Neural crest cell (in vitro differentiated cells): ENCODE measurements around the gene DEGS1. TPM values are rescaled to one million over a fixed set of nuclear protein-coding genes. Genes with fewer than 3 reads are reported as not detected.
A peak's percentile ranks its signal among the peaks of the same experiment; 100 is the strongest.

Source experiments
- DNase-seq: peaks from one replicate; pipeline ENCODE4 v3.0.0; 2021; ENCODE audit warnings: low read depth, mixed read lengths, low spot score
- H3K27ac Mint-ChIP-seq: one replicate; pipeline ENCODE4 v1.8.0; 2021; ENCODE audit warnings: mild to moderate bottlenecking, mixed read lengths; ENCODE audit not compliant: unreplicated experiment
- H3K27me3 Mint-ChIP-seq: 2 replicates; pipeline ENCODE4 v1.8.0; 2021; ENCODE audit warnings: low read depth, mild to moderate bottlenecking, mixed read lengths
- H3K36me3 Mint-ChIP-seq: 2 replicates; pipeline ENCODE4 v1.8.0; 2021; ENCODE audit warnings: low read depth, mild to moderate bottlenecking, mixed read lengths
- H3K4me1 Mint-ChIP-seq: 2 replicates; pipeline ENCODE4 v1.8.0; 2021; ENCODE audit warnings: mixed read lengths
- H3K4me3 Mint-ChIP-seq: one replicate; pipeline ENCODE4 v1.8.0; 2021; ENCODE audit warnings: mild to moderate bottlenecking, mixed read lengths
- H3K9me3 Mint-ChIP-seq: 2 replicates; pipeline ENCODE4 v1.8.0; 2021; ENCODE audit warnings: mixed read lengths
- long read RNA-seq: library from polyadenylated mRNA; unstranded; transcript quantifications from one replicate; pipeline ENCODE4 v2.0.0, GENCODE V29; 2020
- total RNA-seq: library from RNA; stranded (reverse); gene quantifications from 2 replicates; pipeline ENCODE4 v1.2.1, GENCODE V29; 2021
- TF ChIP-seq, protein P1 (sequence below): fragments of 200-600 bp; sonication (generic); conservative IDR thresholded peaks from 2 replicates; pipeline ENCODE4 v1.5.0; 2021; ENCODE audit warnings: antibody characterized with exemption, mild to moderate bottlenecking

The DEGS1 gene
- 40.5 TPM in 2 replicates for total RNA-seq
- long read RNA-seq, transcript DEGS1-201 (3 exons, 2,101 nt): major isoform, 72 of 93 reads
- long read RNA-seq, partial matches to known transcripts: 4 of 93 reads
- long read RNA-seq, other reads (novel, unspliced or antisense): 15 of 93 reads

DNA sequence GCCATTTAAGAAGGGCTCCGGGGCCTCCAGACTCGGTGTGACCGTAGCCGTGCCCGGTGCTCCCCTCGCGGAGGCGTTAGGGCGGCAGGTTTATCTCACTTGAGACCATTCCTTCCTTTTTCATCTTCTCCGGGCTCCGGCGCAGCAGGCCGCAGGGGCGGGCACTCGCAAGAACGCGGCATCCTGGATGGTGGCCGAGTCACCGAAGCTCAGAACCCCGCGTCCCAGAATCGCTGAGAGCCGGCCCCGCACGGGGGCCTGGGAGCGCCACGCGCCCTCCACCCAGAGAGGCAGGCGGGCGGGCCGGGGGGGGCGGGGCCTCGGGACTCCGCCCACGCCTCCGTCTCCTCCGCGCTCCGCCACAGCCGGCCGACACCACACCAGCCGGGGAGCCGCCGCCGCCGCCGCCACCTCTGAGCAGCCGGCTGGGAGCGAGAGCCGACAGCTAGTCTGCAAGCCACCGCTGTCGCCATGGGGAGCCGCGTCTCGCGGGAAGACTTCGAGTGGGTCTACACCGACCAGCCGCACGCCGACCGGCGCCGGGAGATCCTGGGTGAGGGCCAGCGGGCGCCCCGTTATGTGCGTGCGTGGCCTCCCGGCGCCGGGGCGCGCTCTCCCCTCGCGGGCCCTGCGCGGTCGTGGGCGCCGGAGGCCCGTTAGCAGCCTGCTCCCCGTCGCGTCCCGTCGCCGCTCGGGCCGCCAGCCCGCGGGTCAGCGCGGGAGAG lies at the start of gene DEGS1:
TSS of gene DEGS1 (plus strand) at position 375 of the 725 bp plus-strand sequence. CDS start at position 472, 97 bp downstream.
- Mint-ChIP-seq H3K27ac (peak within 1 kb of the TSS; percentile 96), H3K36me3 (peaks cover 10% of the 10 kb centered on the region), H3K4me3 (peak within 1 kb of the TSS; percentile 96), H3K4me1 (peaks cover 28% of the 10 kb centered on the region), H3K9me3 (no peaks in the 10 kb centered on the region), H3K27me3 (no peaks in the 10 kb centered on the region)
- TF ChIP-seq, protein P1, sequence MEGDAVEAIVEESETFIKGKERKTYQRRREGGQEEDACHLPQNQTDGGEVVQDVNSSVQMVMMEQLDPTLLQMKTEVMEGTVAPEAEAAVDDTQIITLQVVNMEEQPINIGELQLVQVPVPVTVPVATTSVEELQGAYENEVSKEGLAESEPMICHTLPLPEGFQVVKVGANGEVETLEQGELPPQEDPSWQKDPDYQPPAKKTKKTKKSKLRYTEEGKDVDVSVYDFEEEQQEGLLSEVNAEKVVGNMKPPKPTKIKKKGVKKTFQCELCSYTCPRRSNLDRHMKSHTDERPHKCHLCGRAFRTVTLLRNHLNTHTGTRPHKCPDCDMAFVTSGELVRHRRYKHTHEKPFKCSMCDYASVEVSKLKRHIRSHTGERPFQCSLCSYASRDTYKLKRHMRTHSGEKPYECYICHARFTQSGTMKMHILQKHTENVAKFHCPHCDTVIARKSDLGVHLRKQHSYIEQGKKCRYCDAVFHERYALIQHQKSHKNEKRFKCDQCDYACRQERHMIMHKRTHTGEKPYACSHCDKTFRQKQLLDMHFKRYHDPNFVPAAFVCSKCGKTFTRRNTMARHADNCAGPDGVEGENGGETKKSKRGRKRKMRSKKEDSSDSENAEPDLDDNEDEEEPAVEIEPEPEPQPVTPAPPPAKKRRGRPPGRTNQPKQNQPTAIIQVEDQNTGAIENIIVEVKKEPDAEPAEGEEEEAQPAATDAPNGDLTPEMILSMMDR: no peak
- DNase-seq: peak; percentile 71

DNA sequence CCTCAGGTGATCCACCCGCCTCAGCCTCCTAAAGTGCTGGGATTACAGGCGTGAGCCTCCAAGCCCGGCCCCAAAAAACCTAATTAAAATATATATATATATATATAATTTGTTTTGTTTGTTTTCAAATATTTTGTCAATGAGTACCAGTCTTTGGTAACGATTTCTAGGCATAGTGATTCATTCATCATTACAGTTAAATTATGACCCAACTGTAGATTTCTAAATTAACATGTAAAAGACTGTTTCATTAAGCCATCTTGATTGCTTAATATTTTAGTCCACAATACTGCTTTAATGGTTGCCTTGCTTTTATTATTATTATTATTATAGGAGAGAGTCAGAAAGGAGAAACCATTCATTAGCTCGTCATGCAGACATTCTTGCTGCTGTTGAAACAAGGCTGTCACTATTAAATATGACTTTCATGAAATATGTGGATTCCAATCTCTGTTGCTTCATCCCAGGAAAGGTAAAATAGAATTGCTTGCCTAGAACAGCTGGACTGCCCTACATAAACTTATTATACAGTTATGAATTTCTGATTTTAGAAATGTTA lies 49.2 kb upstream of the DEGS1 start:
- no peaks in the 10 kb centered on the region for H3K27me3 Mint-ChIP-seq
- H3K27ac Mint-ChIP-seq: no peak overlapping the region
- TF ChIP-seq, protein P1: no peak
- H3K9me3 Mint-ChIP-seq: peaks cover 9% of the 10 kb centered on the region
- H3K4me3 Mint-ChIP-seq: no peak overlapping the region
- DNase-seq: no peak
- no peaks in the 10 kb centered on the region for H3K4me1 Mint-ChIP-seq
- peaks cover 32% of the 10 kb centered on the region for H3K36me3 Mint-ChIP-seq

DNA sequence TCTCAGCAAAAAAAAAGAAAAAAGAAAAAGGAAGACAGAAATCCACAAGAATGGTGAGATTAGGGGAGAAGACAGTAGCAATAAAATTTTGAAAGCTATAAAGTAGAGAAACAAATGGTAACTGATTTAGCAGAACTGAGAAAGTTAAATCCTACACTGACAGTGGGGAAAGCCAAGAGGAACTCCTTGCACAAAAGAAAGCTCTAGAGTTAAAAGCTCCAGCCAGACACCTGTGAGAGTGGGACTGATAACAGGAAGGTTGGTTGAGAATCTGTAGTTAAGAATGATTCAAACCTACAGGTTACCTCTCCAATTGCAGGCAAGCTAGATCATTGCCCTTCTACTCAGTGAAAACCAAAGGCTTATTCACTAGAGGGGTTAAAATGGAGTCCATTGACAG lies 45.5 kb upstream of the DEGS1 start:
- H3K4me1 Mint-ChIP-seq: no peaks in the 10 kb centered on the region
- TF ChIP-seq, protein P1: no peak
- H3K4me3 Mint-ChIP-seq: no peak overlapping the region

DNA sequence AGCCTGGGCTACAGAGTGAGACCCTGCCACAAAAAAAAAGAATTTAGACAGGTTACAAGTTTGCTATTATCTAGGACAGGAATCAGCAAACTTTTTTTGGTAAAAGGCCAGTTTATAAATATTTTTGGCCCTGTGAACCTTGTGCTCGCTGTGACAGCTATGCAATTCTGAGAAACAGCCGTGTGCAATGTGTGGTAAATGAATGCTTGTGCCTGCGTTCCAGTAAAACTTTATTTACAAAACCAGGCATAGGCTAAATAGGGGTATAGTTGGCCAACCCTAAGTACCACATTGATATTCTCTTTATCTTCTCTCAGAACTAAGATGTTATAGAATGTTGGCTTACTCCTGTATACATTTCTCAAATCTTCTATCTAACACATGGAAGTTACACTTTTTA lies 44.8 kb upstream of the DEGS1 start:
- Mint-ChIP-seq H3K36me3 (peaks cover 2% of the 10 kb centered on the region), H3K4me3 (no peak overlapping the region), H3K27ac (no peak overlapping the region), H3K9me3 (no peaks in the 10 kb centered on the region), H3K4me1 (no peaks in the 10 kb centered on the region), H3K27me3 (no peaks in the 10 kb centered on the region)
- DNase-seq: no peak
- TF ChIP-seq, protein P1: no peak

More for the DNA sequence above, 45.5 kb upstream of the DEGS1 start:
- peaks cover 6% of the 10 kb centered on the region for H3K36me3 Mint-ChIP-seq
- H3K27ac Mint-ChIP-seq: no peak overlapping the region
- H3K27me3 Mint-ChIP-seq: no peaks in the 10 kb centered on the region
- DNase-seq: no peak
- H3K9me3 Mint-ChIP-seq: no peaks in the 10 kb centered on the region

DNA sequence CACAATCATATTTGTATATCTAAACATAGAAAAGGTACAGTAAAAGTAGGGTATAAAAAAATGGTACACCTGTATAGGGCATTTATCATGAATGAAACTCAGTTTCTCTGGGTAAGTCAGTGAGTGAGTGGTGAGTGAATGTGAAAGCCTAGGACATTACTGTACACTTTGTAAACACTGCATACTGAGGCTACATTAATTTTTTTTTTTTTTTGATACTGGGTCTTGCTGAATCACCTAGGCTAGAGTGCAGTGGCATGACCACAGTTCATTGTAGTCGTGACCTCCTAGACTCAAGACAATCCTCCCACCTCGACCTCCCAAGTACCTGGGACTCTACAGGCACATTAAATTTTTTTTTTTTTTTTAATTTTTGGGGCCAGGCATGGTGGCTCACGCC lies 41.3 kb upstream of the DEGS1 start:
- peaks cover 3% of the 10 kb centered on the region for H3K36me3 Mint-ChIP-seq
- H3K9me3 Mint-ChIP-seq: no peaks in the 10 kb centered on the region
- no peak overlapping the region for H3K4me3 Mint-ChIP-seq
- no peaks in the 10 kb centered on the region for H3K4me1 Mint-ChIP-seq
- DNase-seq: no peak
- H3K27ac Mint-ChIP-seq: no peak overlapping the region
- TF ChIP-seq, protein P1: no peak
- no peaks in the 10 kb centered on the region for H3K27me3 Mint-ChIP-seq
